GM19240 (cell line): Measurements from ENCODE around the gene LYZL6.
"Not testable (repeated sequence)": the region's sequence is repeated elsewhere in the genome, so short reads cannot be mapped to it uniquely, and the experiment has no call there.

Experiments used
- DNase-seq: peaks from one replicate; pipeline ENCODE4 v3.0.0; 2011; ENCODE audit warnings: low spot score; ENCODE audit not compliant: insufficient read length

Gene LYZL6

GRCh38 chr17:35906926-35907637, 36.4 kb downstream of the LYZL6 start:
- DNase-seq = no peak

GRCh38 chr17:35906191-35906925, 37.2 kb downstream of the LYZL6 start:
- DNase-seq = no peak

GRCh38 chr17:35903451-35903850, 40.1 kb downstream of the LYZL6 start:
- no peak for DNase-seq

GRCh38 chr17:35901631-35902175, 41.8 kb downstream of the LYZL6 start:
- no peak for DNase-seq

GRCh38 chr17:35900708-35901480, 42.6 kb downstream of the LYZL6 start:
- no peak for DNase-seq

- DNase-seq = no peak
These were observed 43.2 kb downstream of the LYZL6 start for GRCh38 chr17:35900280-35900679.

- no peak for DNase-seq
These were observed 45.0 kb downstream of the LYZL6 start for GRCh38 chr17:35898283-35899070.

GRCh38 chr17:35897772-35898171, 45.7 kb downstream of the LYZL6 start:
- DNase-seq = not testable (repeated sequence)

- no peak for DNase-seq
These were observed 47.6 kb downstream of the LYZL6 start for GRCh38 chr17:35895636-35896587.

- DNase-seq = no peak
These were observed 49.3 kb downstream of the LYZL6 start for GRCh38 chr17:35894206-35894605.

- no peak for DNase-seq
These were observed 49.8 kb downstream of the LYZL6 start for GRCh38 chr17:35893751-35894150.

GRCh38 chr17:35892091-35893035, 51.1 kb downstream of the LYZL6 start:
- no peak for DNase-seq

- DNase-seq = no peak
These were observed 52.2 kb downstream of the LYZL6 start for GRCh38 chr17:35891269-35891668.

GRCh38 chr17:35890774-35891155, 52.7 kb downstream of the LYZL6 start:
- no peak for DNase-seq

GRCh38 chr17:35889818-35890773, 53.4 kb downstream of the LYZL6 start:
- no peak for DNase-seq

- no peak for DNase-seq
These were observed 54.3 kb downstream of the LYZL6 start for GRCh38 chr17:35889241-35889640.
